H9 (cell line): ENCODE data around the gene HMGN4. TPM values are rescaled to one million over a fixed set of nuclear protein-coding genes. Genes with fewer than 3 reads are reported as not detected.

Experiments
- DNase-seq: peaks from one replicate; pipeline ENCODE4 v3.0.0-alpha.2; 2017
- H2AFZ ChIP-seq: one replicate; pipeline ENCODE4 v1.6.1; 2013; ENCODE audit warnings: mild to moderate bottlenecking, low read length, control low read depth, moderate library complexity
- H2AK5ac ChIP-seq: 2 replicates; pipeline ENCODE4 v1.6.1; 2013; ENCODE audit warnings: low read length, control low read depth, mixed read lengths; ENCODE audit not compliant: insufficient read length
- H2BK120ac ChIP-seq: one replicate; pipeline ENCODE4 v1.6.1; 2013; ENCODE audit warnings: low read depth, mild to moderate bottlenecking, low read length, control low read depth, inconsistent platforms; ENCODE audit not compliant: poor library complexity, severe bottlenecking
- H2BK12ac ChIP-seq: 2 replicates; pipeline ENCODE4 v1.6.1; 2013; ENCODE audit warnings: low read length, control low read depth, mixed read lengths, low read depth; ENCODE audit not compliant: insufficient read length
- H2BK15ac ChIP-seq: 2 replicates; pipeline ENCODE4 v1.6.1; 2013; ENCODE audit warnings: low read depth, low read length, control low read depth
- H2BK20ac ChIP-seq: one replicate; pipeline ENCODE4 v1.6.1; 2013; ENCODE audit warnings: low read depth, mild to moderate bottlenecking, low read length, control low read depth, inconsistent platforms; ENCODE audit not compliant: poor library complexity, severe bottlenecking
- H2BK5ac ChIP-seq: 2 replicates; pipeline ENCODE4 v1.6.1; 2013; ENCODE audit warnings: low read length, control low read depth, mixed read lengths; ENCODE audit not compliant: insufficient read length
- H3K14ac ChIP-seq: 2 replicates; pipeline ENCODE4 v1.6.1; 2013; ENCODE audit warnings: low read length, control low read depth; ENCODE audit not compliant: insufficient read depth
- H3K18ac ChIP-seq: 2 replicates; pipeline ENCODE4 v1.6.1; 2013; ENCODE audit warnings: low read depth, mild to moderate bottlenecking, mixed read lengths, low read length, control low read depth; ENCODE audit not compliant: insufficient read length
- H3K23ac ChIP-seq: 2 replicates; pipeline ENCODE4 v1.6.1; 2013; ENCODE audit warnings: low read length, control low read depth, mixed read lengths, low read depth; ENCODE audit not compliant: insufficient read length
- H3K23me2 ChIP-seq: 2 replicates; pipeline ENCODE4 v1.6.1; 2013; ENCODE audit warnings: low read depth, mild to moderate bottlenecking, mixed read lengths, low read length, control low read depth; ENCODE audit not compliant: insufficient read length, poor library complexity, severe bottlenecking
- H3K27ac ChIP-seq: 2 replicates; pipeline ENCODE4 v1.5.1; 2013; ENCODE audit warnings: low read length, control low read depth, mixed read lengths, low read depth; ENCODE audit not compliant: insufficient read length
- H3K27me3 ChIP-seq: 2 replicates; pipeline ENCODE4 v1.6.1; 2013; ENCODE audit warnings: low read length, control low read depth, inconsistent platforms; ENCODE audit not compliant: insufficient read depth
- H3K4ac ChIP-seq: 2 replicates; pipeline ENCODE4 v1.6.1; 2013; ENCODE audit warnings: low read depth, mild to moderate bottlenecking, control low read depth, inconsistent platforms, low read length, moderate library complexity
- H3K4me1 ChIP-seq: 2 replicates; pipeline ENCODE4 v1.6.1; 2013; ENCODE audit warnings: low read length, control low read depth, inconsistent platforms; ENCODE audit not compliant: insufficient read depth
- H3K4me2 ChIP-seq: 2 replicates; pipeline ENCODE4 v1.6.1; 2013; ENCODE audit warnings: low read length, control low read depth, mixed read lengths; ENCODE audit not compliant: insufficient read length, insufficient read depth
- H3K56ac ChIP-seq: 2 replicates; pipeline ENCODE4 v1.6.1; 2013; ENCODE audit warnings: low read depth, mild to moderate bottlenecking, mixed read lengths, low read length, control low read depth; ENCODE audit not compliant: insufficient read length
- H3K79me1 ChIP-seq: 2 replicates; pipeline ENCODE4 v1.6.1; 2013; ENCODE audit warnings: low read depth, mild to moderate bottlenecking, moderate library complexity, low read length, control low read depth, inconsistent platforms; ENCODE audit not compliant: insufficient read depth, poor library complexity, severe bottlenecking
- H3K79me2 ChIP-seq: 2 replicates; pipeline ENCODE4 v1.6.1; 2013; ENCODE audit warnings: low read length, control low read depth, inconsistent platforms; ENCODE audit not compliant: insufficient read depth
- H3K9ac ChIP-seq: 2 replicates; pipeline ENCODE4 v1.6.1; 2013; ENCODE audit warnings: low read length, control low read depth, mixed read lengths; ENCODE audit not compliant: insufficient read length; ENCODE audit errors: extremely low read depth
- H3K9me3 ChIP-seq: one replicate; pipeline ENCODE4 v1.6.1; 2013; ENCODE audit warnings: low read depth, low read length, inconsistent platforms; ENCODE audit not compliant: control insufficient read depth
- H3T11ph ChIP-seq: one replicate; pipeline ENCODE4 v1.6.1; 2013; ENCODE audit warnings: mild to moderate bottlenecking, low read length, control low read depth, inconsistent platforms
- H4K20me1 ChIP-seq: one replicate; pipeline ENCODE4 v1.6.1; 2013; ENCODE audit not compliant: control insufficient read depth, insufficient read length, insufficient read depth
- H4K5ac ChIP-seq: 2 replicates; pipeline ENCODE4 v1.6.1; 2013; ENCODE audit warnings: low read depth, mild to moderate bottlenecking, mixed read lengths, low read length, control low read depth; ENCODE audit not compliant: insufficient read length
- H4K8ac ChIP-seq: replicated peaks from 2 replicates; pipeline ENCODE4 v1.6.1; 2013; ENCODE audit warnings: low read length, control low read depth, mixed read lengths, low read depth; ENCODE audit not compliant: insufficient read length
- H4K91ac ChIP-seq: 2 replicates; pipeline ENCODE4 v1.6.1; 2013; ENCODE audit warnings: low read depth, mild to moderate bottlenecking, moderate library complexity, mixed read lengths, low read length, control low read depth; ENCODE audit not compliant: insufficient read length
- H3K27ac Mint-ChIP-seq, 3 experiments: 2 replicates in 2 of 3; 3 replicates in 1 of 3; pipeline ENCODE4 v1.8.0; 2020 to 2021; ENCODE audit warnings: mixed read lengths in 3 of 3, mild to moderate bottlenecking in 1 of 3, moderate library complexity in 1 of 3
- H3K27me3 Mint-ChIP-seq: 2 replicates; pipeline ENCODE4 v1.8.0; 2021; ENCODE audit warnings: low read depth, mild to moderate bottlenecking, moderate library complexity, mixed read lengths
- H3K36me3 Mint-ChIP-seq, 3 experiments: 2 replicates in 2 of 3; 3 replicates in 1 of 3; pipeline ENCODE4 v1.8.0; 2020 to 2021; ENCODE audit warnings: low read depth in 3 of 3, mixed read lengths in 3 of 3; ENCODE audit not compliant: insufficient read depth in 1 of 3
- H3K4me1 Mint-ChIP-seq, 2 experiments: 2 replicates each; pipeline ENCODE4 v1.8.0; 2020; ENCODE audit warnings: mixed read lengths in 2 of 2
- H3K4me3 Mint-ChIP-seq, 2 experiments: 2 replicates in 1 of 2; 3 replicates in 1 of 2; pipeline ENCODE4 v1.8.0; 2020 to 2021; ENCODE audit warnings: mild to moderate bottlenecking in 2 of 2, mixed read lengths in 2 of 2, moderate library complexity in 1 of 2
- H3K9me3 Mint-ChIP-seq, 2 experiments: 2 replicates in 1 of 2; 3 replicates in 1 of 2; pipeline ENCODE4 v1.8.0; 2020; ENCODE audit warnings: mild to moderate bottlenecking in 2 of 2, mixed read lengths in 2 of 2, moderate library complexity in 1 of 2
- CTCF ChIP-seq: fragments of 200-600 bp; sonication (generic); conservative IDR thresholded peaks from 3 replicates; pipeline ENCODE4 v1.8.0; 2021; ENCODE audit warnings: antibody characterized with exemption, mild to moderate bottlenecking
- total RNA-seq: library from RNA; stranded (reverse); gene quantifications from 2 replicates; pipeline ENCODE4 v1.2.1, GENCODE V29; 2021

The HMGN4 gene
- total RNA-seq, 1 experiment from 2014 or later, result 50.4 TPM

- Histone ChIP-seq H2BK15ac (no peak overlapping the region), H4K8ac (no peak overlapping the region), H3K79me1 (no peaks in the 10 kb centered on the region), H2BK5ac (no peak overlapping the region), H3K18ac (no peak overlapping the region), H3K9me3 (no peaks in the 10 kb centered on the region), H3T11ph (no peak overlapping the region), H4K5ac (no peak overlapping the region), H2AK5ac (no peak overlapping the region), H2BK12ac (no peak overlapping the region), H3K27me3 (no peaks in the 10 kb centered on the region), H4K20me1 (no peaks in the 10 kb centered on the region), H3K14ac (no peak overlapping the region), H3K27ac (no peak overlapping the region), H3K4me1 (no peaks in the 10 kb centered on the region), H4K91ac (no peak overlapping the region), H3K9ac (no peak overlapping the region), H3K79me2 (no peaks in the 10 kb centered on the region; the same call in 1 of the 2 replicates), H3K23ac (no peak overlapping the region), H3K4me2 (no peak overlapping the region), H2AFZ (no peak overlapping the region), H3K56ac (no peak overlapping the region), H3K4ac (no peak overlapping the region), H2BK20ac (no peak overlapping the region), H2BK120ac (no peak overlapping the region), H3K23me2 (no peaks in the 10 kb centered on the region)
- Mint-ChIP-seq H3K27me3 (no peaks in the 10 kb centered on the region), H3K27ac (no peak overlapping the region), H3K4me1 (peaks cover 6 to 11% of the 10 kb centered on the region in 2 experiments), H3K9me3 (no peaks in the 10 kb centered on the region; a peak in 1 of 5 replicates), H3K36me3 (peaks cover 8 to 48% (median 48%) of the 10 kb centered on the region in 3 experiments; a peak in 6 of 7 replicates), H3K4me3 (no peak overlapping the region)
- TF ChIP-seq CTCF, result no peak
- DNase-seq, result no peak
These were observed 6.3 kb downstream of the HMGN4 start for GRCh38 chr6:26544473-26544872.
